ENCODE measurements around the gene ZNF324B. TPM values are rescaled to one million over a fixed set of nuclear protein-coding genes. Genes with fewer than 3 reads are reported as not detected.

ZNF324B gene

DNA sequence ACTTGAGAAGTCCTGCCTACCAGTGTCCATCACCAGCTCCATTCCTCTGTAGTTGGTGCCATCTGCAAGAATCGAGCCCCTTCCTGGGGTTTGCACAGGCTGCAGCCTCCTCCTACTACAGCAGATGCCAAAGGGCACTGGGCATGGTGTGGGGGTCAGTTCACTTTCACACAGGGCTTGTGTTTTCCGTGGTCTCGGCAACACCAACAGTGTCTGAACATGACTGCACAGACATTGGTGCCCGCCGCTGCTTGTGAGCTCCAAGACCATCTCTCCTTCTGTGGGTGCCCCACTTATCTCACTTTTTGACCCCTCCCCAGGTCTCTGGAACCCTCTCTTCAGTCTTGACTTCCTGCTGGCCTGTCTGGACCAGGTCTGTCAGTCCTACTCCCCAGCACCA lies 40.0 kb downstream of the ZNF324B start:
- H3K4me3 ChIP-seq (ENCODE audit: low read length), result no peak overlapping the region
- no peaks in the 10 kb centered on the region for H3K4me1 ChIP-seq (ENCODE audit: control insufficient read depth, insufficient read depth, low read length)
- H3K4me2 ChIP-seq (ENCODE audit: low read length), result no peak overlapping the region
- H3K9ac ChIP-seq (ENCODE audit: low read depth, low read length), result no peak overlapping the region
- no peaks in the 10 kb centered on the region for H3K27me3 ChIP-seq (ENCODE audit: control insufficient read depth, insufficient read depth, low read length)
- no peaks in the 10 kb centered on the region for H3K36me3 ChIP-seq (ENCODE audit: insufficient read depth, low read length)
- H3K9me3 ChIP-seq (replicated peaks; ENCODE audit: low read length), result no peaks in the 10 kb centered on the region

GRCh38 chr19:58492265-58492664 lies 40.8 kb downstream of the ZNF324B start:
- no peak overlapping the region for H3K4me3 ChIP-seq (ENCODE audit: low read length)
- H3K27me3 ChIP-seq (ENCODE audit: control insufficient read depth, insufficient read depth, low read length), result no peaks in the 10 kb centered on the region
- H3K36me3 ChIP-seq (ENCODE audit: insufficient read depth, low read length), result no peaks in the 10 kb centered on the region
- no peak overlapping the region for H3K9ac ChIP-seq (ENCODE audit: low read depth, low read length)
- no peaks in the 10 kb centered on the region for H3K4me1 ChIP-seq (ENCODE audit: control insufficient read depth, insufficient read depth, low read length)
- H3K4me2 ChIP-seq (ENCODE audit: low read length), result no peak overlapping the region
- no peaks in the 10 kb centered on the region for H3K9me3 ChIP-seq (replicated peaks; ENCODE audit: low read length)

GRCh38 chr19:58497634-58498170 lies 46.3 kb downstream of the ZNF324B start:
- Histone ChIP-seq H3K9me3 (replicated peaks; ENCODE audit: low read length) (no peaks in the 10 kb centered on the region), H3K27me3 (ENCODE audit: control insufficient read depth, insufficient read depth, low read length) (no peaks in the 10 kb centered on the region), H3K4me2 (ENCODE audit: low read length) (no peak overlapping the region), H3K9ac (ENCODE audit: low read depth, low read length) (no peak overlapping the region), H3K4me1 (ENCODE audit: control insufficient read depth, insufficient read depth, low read length) (peaks cover 5% of the 10 kb centered on the region), H3K4me3 (ENCODE audit: low read length) (no peak overlapping the region), H3K36me3 (ENCODE audit: insufficient read depth, low read length) (no peaks in the 10 kb centered on the region)

GRCh38 chr19:58498316-58499020 lies 47.0 kb downstream of the ZNF324B start:
- Histone ChIP-seq H3K9ac (ENCODE audit: low read depth, low read length) (peak overlapping the region; percentile 48), H3K36me3 (ENCODE audit: insufficient read depth, low read length) (no peaks in the 10 kb centered on the region), H3K9me3 (replicated peaks; ENCODE audit: low read length) (no peaks in the 10 kb centered on the region), H3K4me3 (ENCODE audit: low read length) (peak overlapping the region; percentile 85), H3K27me3 (ENCODE audit: control insufficient read depth, insufficient read depth, low read length) (no peaks in the 10 kb centered on the region), H3K4me2 (ENCODE audit: low read length) (peak overlapping the region; percentile 93), H3K4me1 (ENCODE audit: control insufficient read depth, insufficient read depth, low read length) (peaks cover 5% of the 10 kb centered on the region)

DNA sequence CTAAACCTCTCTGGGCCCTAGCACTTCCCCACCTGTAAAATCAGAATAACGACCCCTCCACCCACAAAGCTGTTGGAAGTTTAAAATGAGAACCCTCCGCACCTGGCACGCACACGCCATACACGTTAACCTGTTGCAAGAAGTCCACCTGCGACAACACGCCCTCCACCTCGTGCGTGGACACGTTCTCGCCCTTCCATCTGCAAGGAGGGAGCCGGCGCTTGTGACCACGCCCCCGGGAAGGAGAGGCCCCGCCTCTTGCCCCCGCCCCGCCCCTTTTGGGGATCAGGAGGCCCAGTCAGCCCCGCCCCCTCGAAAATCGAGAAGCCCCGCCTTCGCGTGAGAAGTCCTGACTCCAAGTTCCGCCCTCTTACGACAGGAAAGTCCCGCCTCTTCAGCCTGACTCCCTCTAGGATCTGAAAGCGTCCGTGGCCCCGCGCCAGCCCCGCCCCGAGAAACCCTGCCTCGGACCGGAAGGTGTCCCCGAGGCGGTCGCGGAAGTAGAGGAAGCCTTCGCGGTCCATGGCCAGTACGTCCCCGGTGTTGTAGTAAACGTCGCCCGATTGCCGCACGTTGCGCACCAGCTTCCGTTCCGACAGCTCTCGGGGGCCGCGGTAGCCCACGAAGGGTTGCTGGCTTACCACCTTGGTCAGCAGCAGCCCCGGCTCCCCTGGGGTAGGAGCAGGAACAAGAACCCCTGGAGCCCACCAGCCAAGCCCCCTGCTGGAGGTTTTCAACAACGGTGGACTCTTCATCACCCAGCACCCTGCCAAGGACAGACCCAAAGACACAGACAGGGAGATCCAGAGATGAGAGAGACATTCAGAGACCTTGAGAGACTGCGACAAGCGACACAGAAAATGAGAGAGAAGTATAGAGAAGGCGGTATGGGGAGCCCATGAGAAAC lies 47.9 kb downstream of the ZNF324B start:
- Histone ChIP-seq H3K9me3 (replicated peaks; ENCODE audit: low read length) (no peaks in the 10 kb centered on the region), H3K9ac (ENCODE audit: low read depth, low read length) (peak overlapping the region; percentile 86), H3K36me3 (ENCODE audit: insufficient read depth, low read length) (no peaks in the 10 kb centered on the region), H3K4me2 (ENCODE audit: low read length) (peak overlapping the region; percentile 98), H3K4me1 (ENCODE audit: control insufficient read depth, insufficient read depth, low read length) (peaks cover 5% of the 10 kb centered on the region), H3K27me3 (ENCODE audit: control insufficient read depth, insufficient read depth, low read length) (no peaks in the 10 kb centered on the region), H3K4me3 (ENCODE audit: low read length) (peak overlapping the region; percentile 85)

GRCh38 chr19:58500242-58500641 lies 48.8 kb downstream of the ZNF324B start:
- no peaks in the 10 kb centered on the region for H3K27me3 ChIP-seq (ENCODE audit: control insufficient read depth, insufficient read depth, low read length)
- no peaks in the 10 kb centered on the region for H3K36me3 ChIP-seq (ENCODE audit: insufficient read depth, low read length)
- peak overlapping the region; percentile 98 for H3K4me2 ChIP-seq (ENCODE audit: low read length)
- H3K9ac ChIP-seq (ENCODE audit: low read depth, low read length), result peak overlapping the region; percentile 86
- H3K9me3 ChIP-seq (replicated peaks; ENCODE audit: low read length), result no peaks in the 10 kb centered on the region
- H3K4me1 ChIP-seq (ENCODE audit: control insufficient read depth, insufficient read depth, low read length), result peaks cover 5% of the 10 kb centered on the region
- peak overlapping the region; percentile 85 for H3K4me3 ChIP-seq (ENCODE audit: low read length)

Small RNA genes within 50 kb of the gene (small RNA-seq; reads per million reads assigned to genes)
- gene RN7SL693P (not detected), gene RNU6-1337P (not detected)
